Fibroblast of the aortic adventitia (primary cell): ENCODE results near the gene MEPCE. TPM values are rescaled to one million over a fixed set of nuclear protein-coding genes. Genes with fewer than 3 reads are reported as not detected.

Source experiments
- DNase-seq: peaks from one replicate; pipeline ENCODE4 v3.0.0-alpha.2; 2010; ENCODE audit warnings: low read depth
- H3K4me3 ChIP-seq: 2 replicates; pipeline ENCODE4 v1.5.1; 2011; ENCODE audit warnings: low read depth, mild to moderate bottlenecking, control low read depth, low read length, moderate library complexity
- total RNA-seq: library from RNA; depleted of rRNA; stranded (reverse); fragments of >200 nt; gene quantifications from 2 replicates; pipeline ENCODE4 v1.2.3, GENCODE V29; 2012; ENCODE audit warnings: low replicate concordance
- TF ChIP-seq, protein P1 (sequence below): IDR thresholded peaks from 2 replicates; pipeline ENCODE4 v1.5.1; 2011; ENCODE audit warnings: mild to moderate bottlenecking, low read length, control low read depth, inconsistent platforms; ENCODE audit not compliant: insufficient read depth

Gene MEPCE
- total RNA-seq, 1 donor: 48.0 TPM

DNA sequence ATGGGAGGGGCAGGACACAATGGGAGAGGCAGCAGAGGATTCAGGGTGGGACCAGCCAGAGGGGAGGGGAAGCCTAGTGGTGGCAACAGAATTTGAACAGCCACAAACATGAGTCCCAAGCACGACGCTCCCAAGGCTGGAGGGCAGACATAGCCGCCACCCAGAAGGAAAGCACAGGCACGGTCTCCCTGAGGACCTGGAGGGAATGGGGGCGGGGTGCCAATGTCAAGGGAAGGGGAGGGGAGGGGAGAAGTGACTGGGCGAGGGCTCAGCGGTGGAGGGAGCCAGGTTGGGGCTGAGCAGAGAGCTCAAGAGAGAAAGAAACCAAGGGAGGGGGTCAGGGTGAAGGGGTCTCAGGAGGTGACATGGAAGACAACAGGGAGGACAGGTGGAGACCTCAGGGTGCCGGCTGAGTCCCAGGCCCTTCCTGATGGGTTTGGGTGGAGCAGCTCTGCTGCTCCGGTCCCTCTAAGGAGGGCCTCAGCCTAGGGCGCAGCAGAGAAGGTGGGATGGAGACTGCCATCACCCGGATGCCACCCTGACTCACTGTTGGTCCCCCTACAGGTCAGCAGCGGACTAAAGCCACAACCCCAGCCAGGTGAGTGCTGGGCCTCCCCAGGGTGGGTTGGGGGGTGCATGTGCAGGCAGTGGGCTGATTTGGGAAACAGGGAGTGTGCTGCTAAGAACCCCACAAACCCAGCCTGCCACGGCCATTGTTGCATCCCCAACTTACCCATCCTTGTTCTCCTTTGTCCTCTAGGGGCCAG is 32.1 kb upstream of the MEPCE start:
- H3K4me3 ChIP-seq: no peak overlapping the region
- DNase-seq: no peak
- TF ChIP-seq, protein P1, sequence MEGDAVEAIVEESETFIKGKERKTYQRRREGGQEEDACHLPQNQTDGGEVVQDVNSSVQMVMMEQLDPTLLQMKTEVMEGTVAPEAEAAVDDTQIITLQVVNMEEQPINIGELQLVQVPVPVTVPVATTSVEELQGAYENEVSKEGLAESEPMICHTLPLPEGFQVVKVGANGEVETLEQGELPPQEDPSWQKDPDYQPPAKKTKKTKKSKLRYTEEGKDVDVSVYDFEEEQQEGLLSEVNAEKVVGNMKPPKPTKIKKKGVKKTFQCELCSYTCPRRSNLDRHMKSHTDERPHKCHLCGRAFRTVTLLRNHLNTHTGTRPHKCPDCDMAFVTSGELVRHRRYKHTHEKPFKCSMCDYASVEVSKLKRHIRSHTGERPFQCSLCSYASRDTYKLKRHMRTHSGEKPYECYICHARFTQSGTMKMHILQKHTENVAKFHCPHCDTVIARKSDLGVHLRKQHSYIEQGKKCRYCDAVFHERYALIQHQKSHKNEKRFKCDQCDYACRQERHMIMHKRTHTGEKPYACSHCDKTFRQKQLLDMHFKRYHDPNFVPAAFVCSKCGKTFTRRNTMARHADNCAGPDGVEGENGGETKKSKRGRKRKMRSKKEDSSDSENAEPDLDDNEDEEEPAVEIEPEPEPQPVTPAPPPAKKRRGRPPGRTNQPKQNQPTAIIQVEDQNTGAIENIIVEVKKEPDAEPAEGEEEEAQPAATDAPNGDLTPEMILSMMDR: no peak

DNA sequence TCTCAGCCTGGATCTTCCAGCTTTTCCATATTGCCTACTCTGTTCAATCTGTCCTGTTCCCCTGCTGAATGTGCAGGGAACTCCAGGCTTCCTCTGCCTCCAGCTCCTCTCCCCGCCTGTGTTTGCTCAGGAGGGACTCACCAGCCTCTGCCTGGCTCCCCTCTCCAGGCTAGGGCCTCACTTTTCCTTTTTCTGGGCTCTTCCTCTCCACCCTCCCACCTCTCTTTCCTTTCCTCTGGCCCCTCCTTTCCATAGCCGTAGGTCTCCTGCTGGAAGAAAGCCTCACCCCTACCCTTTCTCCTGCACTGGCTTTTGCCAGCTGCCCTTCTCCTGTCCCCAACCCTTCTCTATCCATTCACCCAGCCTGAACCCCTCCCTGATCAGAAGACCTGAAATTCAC is 31.4 kb upstream of the MEPCE start:
- no peak for DNase-seq
- H3K4me3 ChIP-seq: no peak overlapping the region
- TF ChIP-seq, protein P1: no peak

DNA sequence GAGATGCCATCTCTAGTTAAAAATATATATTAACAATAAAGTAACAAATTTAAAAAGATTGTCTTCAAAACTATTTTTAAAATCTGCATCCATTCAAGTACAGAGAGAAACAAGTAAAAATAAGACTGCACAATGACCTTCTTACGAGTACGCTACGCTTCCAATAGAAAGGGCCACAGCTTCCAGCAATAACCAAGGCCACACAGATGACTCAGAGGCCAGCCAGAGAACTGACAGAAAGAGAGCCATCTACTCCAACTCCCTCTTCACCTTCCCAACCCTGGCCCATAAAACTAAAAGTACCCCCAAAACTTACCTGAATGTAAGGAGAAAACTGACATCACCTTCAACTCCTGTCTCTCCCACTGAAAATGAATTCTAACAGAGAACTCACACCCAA is 29.6 kb upstream of the MEPCE start:
- no peak for DNase-seq
- TF ChIP-seq, protein P1: no peak
- H3K4me3 ChIP-seq: no peak overlapping the region

DNA sequence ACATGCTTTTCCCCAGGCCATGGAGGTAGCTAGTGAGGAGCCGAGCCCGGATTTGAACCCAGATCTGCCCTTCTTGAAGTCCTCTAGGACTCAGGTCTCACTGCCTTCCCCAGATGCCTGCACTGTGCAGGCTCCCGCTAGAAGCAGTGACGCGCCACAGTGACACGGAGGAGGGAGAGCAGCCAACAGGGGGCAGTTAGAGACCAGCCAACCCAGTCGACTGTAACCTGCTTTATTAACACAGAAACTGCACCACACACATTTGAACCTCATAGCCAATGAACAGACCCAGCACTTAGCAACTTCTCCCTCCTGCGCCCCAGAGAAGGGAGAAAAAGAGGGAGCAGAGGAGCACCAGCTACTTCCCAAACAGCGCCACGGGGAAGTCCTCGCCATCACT is 29.0 kb upstream of the MEPCE start:
- no peak for DNase-seq
- no peak overlapping the region for H3K4me3 ChIP-seq
- TF ChIP-seq, protein P1: no peak

DNA sequence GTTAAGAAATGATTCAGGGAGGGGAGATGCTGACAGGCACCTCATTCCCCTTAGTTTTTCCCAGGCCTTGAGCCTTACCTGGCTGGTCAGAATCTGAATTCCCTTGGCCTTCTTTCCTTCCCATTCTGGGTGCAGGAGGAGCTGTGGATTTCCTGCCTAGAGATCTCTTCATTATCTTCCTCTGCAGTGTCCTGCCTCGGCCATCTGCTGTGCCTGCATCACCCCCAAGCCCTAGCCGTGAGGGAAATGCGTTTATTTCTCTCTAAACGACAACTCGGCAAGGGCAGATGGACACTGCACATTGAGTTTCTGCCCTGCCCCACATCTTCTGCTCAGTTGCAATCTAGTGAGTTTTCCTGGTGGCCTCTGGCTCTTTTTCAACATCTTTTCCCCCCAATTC is 27.8 kb upstream of the MEPCE start:
- H3K4me3 ChIP-seq: no peak overlapping the region
- DNase-seq: no peak
- TF ChIP-seq, protein P1: no peak

DNA sequence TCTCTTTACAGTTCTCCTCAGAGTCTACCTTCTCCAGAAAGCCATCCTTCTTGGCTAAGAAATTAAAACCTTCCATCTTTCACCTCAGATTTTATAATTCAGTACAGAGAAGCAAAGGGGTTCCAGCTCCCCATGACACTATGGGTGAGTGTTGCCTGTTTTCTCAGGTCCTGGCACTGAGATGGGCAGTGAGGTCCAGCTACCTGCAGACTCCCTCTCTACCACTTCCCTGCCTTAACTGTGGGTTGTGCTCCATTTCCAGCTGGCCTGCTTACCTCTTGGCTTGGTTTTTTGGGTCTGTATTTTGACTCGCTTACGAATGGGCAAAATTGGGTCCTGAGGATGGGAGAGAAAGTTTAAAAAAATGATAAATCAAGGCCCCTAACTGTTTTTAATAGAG is 27.4 kb upstream of the MEPCE start:
- H3K4me3 ChIP-seq: no peak overlapping the region
- no peak for DNase-seq
- TF ChIP-seq, protein P1: no peak

DNA sequence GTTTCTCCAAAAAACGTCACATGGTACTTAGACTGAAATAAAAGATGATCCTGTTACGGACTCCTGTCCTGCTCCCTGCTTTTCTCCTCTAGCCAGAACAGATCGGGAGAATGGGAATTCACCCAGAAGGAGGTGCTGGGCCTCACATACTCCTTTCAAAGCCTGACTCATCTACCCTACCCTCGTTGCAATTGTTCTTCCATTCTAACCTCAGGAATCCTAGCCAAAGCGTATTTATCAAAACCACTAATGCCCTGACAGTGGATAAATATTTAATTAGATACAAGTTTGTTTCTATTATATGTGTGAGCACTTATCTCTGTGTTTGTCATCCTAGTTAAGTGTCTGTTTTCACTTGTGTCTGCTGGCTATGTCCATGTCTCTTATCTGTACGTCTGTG is 22.9 kb upstream of the MEPCE start:
- peak; percentile 85 for DNase-seq
- TF ChIP-seq, protein P1: peak; percentile 28
- no peak overlapping the region for H3K4me3 ChIP-seq
